ENCODE results near the gene ATP6V0E2.

DNA sequence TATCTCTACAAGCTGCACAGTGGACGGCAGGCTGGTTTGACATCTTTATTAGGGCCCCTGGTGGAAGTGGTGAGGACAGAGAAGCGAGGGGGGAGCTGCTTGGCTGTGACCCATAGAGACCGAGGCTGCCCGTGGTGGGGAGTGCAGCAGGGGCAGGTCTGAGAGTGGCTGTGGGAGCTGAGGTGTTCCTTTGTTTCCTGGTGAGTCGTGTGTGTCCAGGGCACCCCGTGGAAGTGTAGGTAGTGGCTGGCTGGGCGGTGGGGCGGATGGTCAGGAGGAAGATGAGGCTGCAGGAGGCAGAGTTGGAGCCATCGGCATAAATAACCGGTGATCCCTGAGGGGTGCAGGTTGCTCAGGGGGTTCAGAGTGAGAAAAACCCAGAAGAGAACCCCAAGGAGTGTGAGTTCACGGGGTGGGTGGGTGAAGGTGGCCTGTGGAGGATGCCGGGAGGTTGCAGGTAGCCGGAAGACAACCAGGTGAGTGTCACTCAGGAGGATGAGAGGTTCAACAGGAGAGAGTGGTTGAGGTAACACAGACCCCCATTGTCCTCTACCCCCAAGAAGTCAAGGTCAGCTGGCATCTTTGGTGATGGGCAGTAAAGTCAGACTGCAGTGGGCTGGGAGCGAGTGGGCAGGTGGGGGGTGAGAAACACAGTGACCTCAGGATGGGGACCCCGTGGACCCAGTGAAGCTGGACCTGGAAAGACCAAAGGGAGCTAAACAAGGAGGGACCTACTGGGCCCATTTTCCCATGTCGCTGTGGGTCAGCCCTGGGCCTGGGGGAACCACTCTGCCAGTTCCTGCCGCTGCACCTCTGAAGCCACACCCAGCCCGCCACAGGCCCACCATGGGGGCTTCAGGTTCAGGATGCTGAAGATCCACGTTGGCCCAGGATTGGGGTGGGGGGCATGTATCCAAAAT, 7.8 kb downstream of the ATP6V0E2 start:
- TF ChIP-seq ZNF274 (IDR thresholded peaks at IDR 0.05; ENCODE audit: low read depth, low read length) (no peak), SUZ12 (IDR thresholded peaks at IDR 0.05; ENCODE audit: extremely low read depth, insufficient read depth, insufficient read length) (no peak)

Data from NT2/D1 (cell line).